NB4 (cell line): ENCODE results near the gene LAMB2.

Experiments used
- CTCF ChIP-seq: IDR thresholded peaks from one replicate; pipeline ENCODE4 v1.5.1; 2012; ENCODE audit warnings: low read depth, low read length
- MAX ChIP-seq: IDR thresholded peaks from 2 replicates; pipeline ENCODE4 v1.6.1; 2011; ENCODE audit warnings: low read depth, low read length

- no peak for TF ChIP-seq MAX
- no peak for TF ChIP-seq CTCF
Measured at GRCh38 chr3:49119439-49119838, 13.4 kb downstream of the LAMB2 start.
